ENCODE data around the gene CXCL11.

DNA sequence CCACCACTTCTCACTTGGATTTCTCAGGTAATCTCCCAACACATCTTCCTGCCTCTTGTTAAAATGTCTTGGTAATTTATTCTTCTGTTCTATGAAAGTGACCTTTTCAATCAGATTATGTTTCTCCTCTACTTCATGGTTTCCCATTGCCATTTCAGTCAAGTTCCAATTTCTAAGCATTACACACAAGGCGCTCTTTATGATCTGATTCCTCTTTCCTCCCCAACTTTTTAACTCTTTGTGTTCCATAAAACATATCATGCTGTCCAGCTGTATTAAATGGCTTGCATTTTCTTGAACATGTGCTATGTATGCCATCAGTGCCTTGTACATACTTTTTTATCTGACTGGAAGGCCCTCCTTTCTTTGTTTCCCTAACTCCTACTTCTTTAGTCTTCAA is 25.6 kb upstream of the CXCL11 start:
- TF ChIP-seq TEAD4 (IDR thresholded peaks at IDR 0.05; ENCODE audit: borderline replicate concordance, insufficient read depth) (no peak), MXI1 (IDR thresholded peaks at IDR 0.05; ENCODE audit: low read depth, low read length) (no peak), CTCF (IDR thresholded peaks at IDR 0.05) (no peak), RFX5 (IDR thresholded peaks at IDR 0.05; ENCODE audit: low read length) (no peak), EP300 (IDR thresholded peaks at IDR 0.05; ENCODE audit: borderline replicate concordance in 1 of 2, low read depth in 1 of 2, low read length in 1 of 2) (no peak), YY1 (IDR thresholded peaks at IDR 0.05; ENCODE audit: low read depth) (no peak), JUND (IDR thresholded peaks at IDR 0.05) (no peak)
